ENCODE measurements around the gene PARP12.

The PARP12 gene

GRCh38 chr7:139991269-139991666, 71.5 kb downstream of the PARP12 start:
- DNase-seq (ENCODE audit: low spot score), result no peak

GRCh38 chr7:139990571-139991268, 72.0 kb downstream of the PARP12 start:
- no peak for DNase-seq (ENCODE audit: low spot score)

- DNase-seq (ENCODE audit: low spot score), result no peak
Measured at GRCh38 chr7:139990142-139990535, 72.6 kb downstream of the PARP12 start.

GRCh38 chr7:139989366-139990141, 73.2 kb downstream of the PARP12 start:
- DNase-seq (ENCODE audit: low spot score), result no peak

- DNase-seq (ENCODE audit: low spot score), result no peak
Measured at GRCh38 chr7:139987691-139988516, 74.8 kb downstream of the PARP12 start.

GRCh38 chr7:139985811-139986210, 76.9 kb downstream of the PARP12 start:
- DNase-seq (ENCODE audit: low spot score), result no peak

- DNase-seq (ENCODE audit: low spot score), result no peak
Measured at GRCh38 chr7:139984642-139985539, 77.9 kb downstream of the PARP12 start.

- DNase-seq (ENCODE audit: low spot score), result no peak
Measured at GRCh38 chr7:139982927-139983920, 79.5 kb downstream of the PARP12 start.

- no peak for DNase-seq (ENCODE audit: low spot score)
Measured at GRCh38 chr7:139981511-139981895, 81.2 kb downstream of the PARP12 start.

GRCh38 chr7:139976838-139977656, 85.7 kb downstream of the PARP12 start:
- DNase-seq (ENCODE audit: low spot score), result no peak

- DNase-seq (ENCODE audit: low spot score), result no peak
Measured at GRCh38 chr7:139976055-139976837, 86.5 kb downstream of the PARP12 start.

- DNase-seq (ENCODE audit: low spot score), result no peak
Measured at GRCh38 chr7:139974179-139974811, 88.5 kb downstream of the PARP12 start.

Measured in D341Med (cell line).